K562 (cell line): ENCODE data around the gene ALB.

ENCODE experiments used
- CBFA2T3 ChIP-seq: fragments of 450-650 bp; IDR thresholded peaks from 2 replicates; pipeline ENCODE4 v1.6.1; 2017
- CTCF ChIP-seq, 3 experiments: IDR thresholded peaks in 2 of 3; conservative IDR thresholded peaks in 1 of 3; 2 replicates each; pipeline ENCODE4 v1.5.1; 2011 to 2012; ENCODE audit warnings: low read length in 3 of 3, mild to moderate bottlenecking in 3 of 3, control low read depth in 2 of 3, improper control_type of control experiment in 1 of 3, inconsistent platforms in 1 of 3, low read depth in 1 of 3, mixed read lengths in 1 of 3, moderate library complexity in 1 of 3; ENCODE audit not compliant: insufficient read depth in 2 of 3
- ID3 ChIP-seq, 2 experiments: fragments of 250-450 bp in 1 of 2; fragments of 450-650 bp in 1 of 2; sonication (Bioruptor Pico) in 1 of 2; IDR thresholded peaks; 2 replicates each; pipeline versions ENCODE4 v1.6.1 to v1.8.0; 2016 to 2021; ENCODE audit warnings: mild to moderate bottlenecking in 2 of 2, moderate library complexity in 2 of 2, missing compliant biosample characterization in 1 of 2, missing genetic modification characterization in 1 of 2
- NFYB ChIP-seq: IDR thresholded peaks from 2 replicates; pipeline ENCODE4 v1.6.1; 2011; ENCODE audit warnings: mild to moderate bottlenecking, moderate library complexity; ENCODE audit not compliant: insufficient read length; ENCODE audit errors: extremely low read depth
- NR0B1 ChIP-seq: fragments of 450-650 bp; IDR thresholded peaks from one replicate; pipeline ENCODE4 v1.6.1; 2018; ENCODE audit warnings: mild to moderate bottlenecking, moderate library complexity; ENCODE audit not compliant: partially characterized antibody
- RFX1 ChIP-seq: fragments of 450-650 bp; IDR thresholded peaks from 2 replicates; pipeline ENCODE4 v1.6.1; 2016; ENCODE audit warnings: mild to moderate bottlenecking, moderate library complexity
- SNAPC5 ChIP-seq: fragments of 250-450 bp; sonication (Bioruptor Pico); IDR thresholded peaks from 2 replicates; pipeline ENCODE4 v1.8.0; 2021; ENCODE audit warnings: moderate library complexity, mild to moderate bottlenecking, inconsistent platforms
- TAF1 ChIP-seq: IDR thresholded peaks from 2 replicates; pipeline ENCODE4 v1.6.1; 2011; ENCODE audit warnings: mild to moderate bottlenecking, low read length, moderate library complexity; ENCODE audit not compliant: insufficient read depth, control insufficient read depth, severe bottlenecking; ENCODE audit errors: extremely low read depth
- ZNF551 ChIP-seq: fragments of 250-450 bp; sonication (Bioruptor Pico); IDR thresholded peaks from 2 replicates; pipeline ENCODE4 v1.5.0; 2021; ENCODE audit warnings: mild to moderate bottlenecking, moderate library complexity

- TF ChIP-seq SNAPC5 (no peak), RFX1 (no peak), ID3 (CRISPR knock-in tag; IDR thresholded peaks at IDR 0.05) (no peak), ID3 (tag; IDR thresholded peaks at IDR 0.05) (no peak), NFYB (no peak), TAF1 (no peak), NR0B1 (no peak), CBFA2T3 (no peak), CTCF (IDR thresholded peaks at IDR 0.05 in 2 of 3, conservative IDR thresholded peaks at IDR 0.05 in 1 of 3; ENCODE audit: insufficient read depth in 2 of 3, low read depth in 1 of 3, low read length in 3 of 3) (no peak), ZNF551 (CRISPR knock-in tag) (no peak)
Observed at GRCh38 chr4:73453701-73454005, 49.6 kb downstream of the ALB start.
